Sigmoid colon (tissue), 3 donors: ENCODE measurements around the gene SLCO3A1.

Experiments used
- CTCF ChIP-seq, 4 experiments: fragments of 450-650 bp in 3 of 4; fragments of 200-600 bp in 1 of 4; IDR thresholded peaks; one replicate each; pipeline ENCODE4 v1.5.1; 2016 to 2019; ENCODE audit warnings: antibody characterized with exemption in 4 of 4, mild to moderate bottlenecking in 3 of 4, moderate library complexity in 2 of 4
- POLR2A ChIP-seq, 2 donors: fragments of 450-650 bp; IDR thresholded peaks; one replicate each; pipeline ENCODE4 v1.6.1; 2016; ENCODE audit warnings: antibody characterized with exemption in 2 of 2, mild to moderate bottlenecking in 2 of 2, moderate library complexity in 2 of 2

- TF ChIP-seq POLR2A (IDR thresholded peaks at IDR 0.05) (no peak), CTCF (IDR thresholded peaks at IDR 0.05) (no peak)
Measured at GRCh38 chr15:91967935-91968606, 114.6 kb downstream of the SLCO3A1 start.
